ENCODE results near the gene OLFML2A.

DNA sequence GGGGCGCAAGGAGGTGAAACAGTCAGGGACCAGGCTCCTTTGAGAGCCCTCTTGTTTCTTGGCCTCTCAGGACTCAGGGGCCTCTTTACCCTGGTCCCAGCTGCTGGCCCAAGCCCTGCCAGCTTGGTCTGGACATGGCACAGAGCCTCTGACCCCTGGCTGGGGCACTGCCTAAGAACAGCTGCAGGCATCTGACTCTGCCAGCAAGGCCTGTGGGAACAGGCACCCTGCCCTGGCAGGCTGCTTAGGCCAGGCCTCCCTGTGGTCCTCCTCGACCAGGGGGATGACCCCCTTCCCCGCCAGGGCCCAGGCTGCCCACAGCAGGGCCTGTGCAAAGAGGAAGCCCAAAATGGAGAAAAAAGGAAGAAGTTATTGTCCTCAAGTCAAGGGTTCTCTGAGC, 25.5 kb downstream of the OLFML2A start:
- TF ChIP-seq, protein P1, sequence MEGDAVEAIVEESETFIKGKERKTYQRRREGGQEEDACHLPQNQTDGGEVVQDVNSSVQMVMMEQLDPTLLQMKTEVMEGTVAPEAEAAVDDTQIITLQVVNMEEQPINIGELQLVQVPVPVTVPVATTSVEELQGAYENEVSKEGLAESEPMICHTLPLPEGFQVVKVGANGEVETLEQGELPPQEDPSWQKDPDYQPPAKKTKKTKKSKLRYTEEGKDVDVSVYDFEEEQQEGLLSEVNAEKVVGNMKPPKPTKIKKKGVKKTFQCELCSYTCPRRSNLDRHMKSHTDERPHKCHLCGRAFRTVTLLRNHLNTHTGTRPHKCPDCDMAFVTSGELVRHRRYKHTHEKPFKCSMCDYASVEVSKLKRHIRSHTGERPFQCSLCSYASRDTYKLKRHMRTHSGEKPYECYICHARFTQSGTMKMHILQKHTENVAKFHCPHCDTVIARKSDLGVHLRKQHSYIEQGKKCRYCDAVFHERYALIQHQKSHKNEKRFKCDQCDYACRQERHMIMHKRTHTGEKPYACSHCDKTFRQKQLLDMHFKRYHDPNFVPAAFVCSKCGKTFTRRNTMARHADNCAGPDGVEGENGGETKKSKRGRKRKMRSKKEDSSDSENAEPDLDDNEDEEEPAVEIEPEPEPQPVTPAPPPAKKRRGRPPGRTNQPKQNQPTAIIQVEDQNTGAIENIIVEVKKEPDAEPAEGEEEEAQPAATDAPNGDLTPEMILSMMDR (IDR thresholded peaks at IDR 0.05; ENCODE audit: insufficient read depth, low read depth, low read length) = no peak
- no peak for TF ChIP-seq EZH2 (IDR thresholded peaks at IDR 0.05; ENCODE audit: insufficient read depth, low read length)
